ENCODE measurements around the gene KIF21B.

The KIF21B gene

GRCh38 chr1:201032408-201032807, 8.9 kb upstream of the KIF21B start:
- TF ChIP-seq EZH2 (IDR thresholded peaks at IDR 0.05; ENCODE audit: borderline replicate concordance, low read depth, low read length, severe bottlenecking) = no peak
- no peak for TF ChIP-seq CTCF (IDR thresholded peaks at IDR 0.05; ENCODE audit: borderline replicate concordance, extremely low read depth, low read length, poor library complexity, severe bottlenecking)
- no peaks in the 10 kb centered on the region for H3K4me1 ChIP-seq (ENCODE audit: insufficient read depth, low read length)
- H3K27me3 ChIP-seq (ENCODE audit: insufficient read depth, low read length, poor library complexity) = no peaks in the 10 kb centered on the region
- H4K20me1 ChIP-seq (ENCODE audit: insufficient read depth, low read length) = no peaks in the 10 kb centered on the region
- H3K9ac ChIP-seq (ENCODE audit: low read depth, low read length) = no peak overlapping the region
- no peaks in the 10 kb centered on the region for H3K9me3 ChIP-seq (ENCODE audit: insufficient read depth, low read length, severe bottlenecking)
- DNase-seq (no peak), ATAC-seq (ENCODE audit: insufficient read depth, low read depth) (no peak)
- no peak overlapping the region for H3K27ac ChIP-seq (ENCODE audit: low read length)
- no peaks in the 10 kb centered on the region for H3K36me3 ChIP-seq (ENCODE audit: insufficient read depth, low read length)
- no peaks in the 10 kb centered on the region for H3K79me2 ChIP-seq (ENCODE audit: insufficient read depth, low read length)
- H2AFZ ChIP-seq (ENCODE audit: low read depth, low read length) = no peak overlapping the region
- no peak overlapping the region for H3K4me2 ChIP-seq (ENCODE audit: insufficient read depth, low read length)
- H3K4me3 ChIP-seq (ENCODE audit: low read depth in 1 of 2, low read length in 2 of 2) = no peak overlapping the region

GRCh38 chr1:201028461-201028889, 5.0 kb upstream of the KIF21B start:
- Histone ChIP-seq H3K27ac (ENCODE audit: low read length) (no peak overlapping the region), H3K27me3 (ENCODE audit: insufficient read depth, low read length, poor library complexity) (no peaks in the 10 kb centered on the region), H3K4me1 (ENCODE audit: insufficient read depth, low read length) (peaks cover 9% of the 10 kb centered on the region), H3K4me2 (ENCODE audit: insufficient read depth, low read length) (no peak overlapping the region), H3K9ac (ENCODE audit: low read depth, low read length) (no peak overlapping the region), H3K79me2 (ENCODE audit: insufficient read depth, low read length) (no peaks in the 10 kb centered on the region), H2AFZ (ENCODE audit: low read depth, low read length) (no peak overlapping the region), H3K9me3 (ENCODE audit: insufficient read depth, low read length, severe bottlenecking) (no peaks in the 10 kb centered on the region), H4K20me1 (ENCODE audit: insufficient read depth, low read length) (0 out of 2 replicates have a peak, but pooled peaks cover 4% of the 10 kb centered on the region), H3K36me3 (ENCODE audit: insufficient read depth, low read length) (no peaks in the 10 kb centered on the region), H3K4me3 (ENCODE audit: low read depth in 1 of 2, low read length in 2 of 2) (no peak overlapping the region)
- ATAC-seq (ENCODE audit: insufficient read depth, low read depth) (no peak), DNase-seq (no peak)
- TF ChIP-seq EZH2 (IDR thresholded peaks at IDR 0.05; ENCODE audit: borderline replicate concordance, low read depth, low read length, severe bottlenecking) (no peak), CTCF (IDR thresholded peaks at IDR 0.05; ENCODE audit: borderline replicate concordance, extremely low read depth, low read length, poor library complexity, severe bottlenecking) (no peak)

- no peak overlapping the region for H3K4me2 ChIP-seq (ENCODE audit: insufficient read depth, low read length)
- H3K4me1 ChIP-seq (ENCODE audit: insufficient read depth, low read length) = peaks cover 19% of the 10 kb centered on the region
- H3K27me3 ChIP-seq (ENCODE audit: insufficient read depth, low read length, poor library complexity) = no peaks in the 10 kb centered on the region
- no peak overlapping the region for H3K9ac ChIP-seq (ENCODE audit: low read depth, low read length)
- no peak overlapping the region for H2AFZ ChIP-seq (ENCODE audit: low read depth, low read length)
- H3K27ac ChIP-seq (ENCODE audit: low read length) = no peak overlapping the region
- ATAC-seq (ENCODE audit: insufficient read depth, low read depth) (no peak), DNase-seq (no peak)
- H3K36me3 ChIP-seq (ENCODE audit: insufficient read depth, low read length) = no peaks in the 10 kb centered on the region
- no peak for TF ChIP-seq CTCF (IDR thresholded peaks at IDR 0.05; ENCODE audit: borderline replicate concordance, extremely low read depth, low read length, poor library complexity, severe bottlenecking)
- no peak for TF ChIP-seq EZH2 (IDR thresholded peaks at IDR 0.05; ENCODE audit: borderline replicate concordance, low read depth, low read length, severe bottlenecking)
- no peaks in the 10 kb centered on the region for H3K9me3 ChIP-seq (ENCODE audit: insufficient read depth, low read length, severe bottlenecking)
- H3K79me2 ChIP-seq (ENCODE audit: insufficient read depth, low read length) = peaks cover 15% of the 10 kb centered on the region
- H4K20me1 ChIP-seq (ENCODE audit: insufficient read depth, low read length) = 0 out of 2 replicates have a peak, but pooled peaks cover 4% of the 10 kb centered on the region
- H3K4me3 ChIP-seq (ENCODE audit: low read depth in 1 of 2, low read length in 2 of 2) = no peak overlapping the region
Measured at GRCh38 chr1:201026836-201027235, 3.3 kb upstream of the KIF21B start.

GRCh38 chr1:201026234-201026633, 2.7 kb upstream of the KIF21B start:
- H4K20me1 ChIP-seq (ENCODE audit: insufficient read depth, low read length) = 0 out of 2 replicates have a peak, but pooled peaks cover 4% of the 10 kb centered on the region
- DNase-seq (no peak), ATAC-seq (ENCODE audit: insufficient read depth, low read depth) (no peak)
- H3K4me1 ChIP-seq (ENCODE audit: insufficient read depth, low read length) = peaks cover 25% of the 10 kb centered on the region
- TF ChIP-seq EZH2 (IDR thresholded peaks at IDR 0.05; ENCODE audit: borderline replicate concordance, low read depth, low read length, severe bottlenecking) = no peak
- H3K27ac ChIP-seq (ENCODE audit: low read length) = no peak overlapping the region
- no peak overlapping the region for H3K4me2 ChIP-seq (ENCODE audit: insufficient read depth, low read length)
- H3K36me3 ChIP-seq (ENCODE audit: insufficient read depth, low read length) = no peaks in the 10 kb centered on the region
- no peak overlapping the region for H2AFZ ChIP-seq (ENCODE audit: low read depth, low read length)
- H3K79me2 ChIP-seq (ENCODE audit: insufficient read depth, low read length) = peaks cover 21% of the 10 kb centered on the region
- no peak overlapping the region for H3K4me3 ChIP-seq (ENCODE audit: low read depth in 1 of 2, low read length in 2 of 2)
- H3K9ac ChIP-seq (ENCODE audit: low read depth, low read length) = no peak overlapping the region
- H3K9me3 ChIP-seq (ENCODE audit: insufficient read depth, low read length, severe bottlenecking) = no peaks in the 10 kb centered on the region
- H3K27me3 ChIP-seq (ENCODE audit: insufficient read depth, low read length, poor library complexity) = no peaks in the 10 kb centered on the region

Measured in DND-41 (cell line).